NCI-H2081 treated with DMSO at 0.1 percent for 48 hours (cell line): ENCODE results near the gene NOL11.
A peak's percentile ranks its signal among the peaks of the same experiment; 100 is the strongest.
"Not testable (repeated sequence)": the region's sequence is repeated elsewhere in the genome, so short reads cannot be mapped to it uniquely, and the experiment has no call there.

ENCODE experiments used
- DNase-seq: peaks from one replicate; lab custom pipeline; 2025; lab: John Stamatoyannopoulos, UW

Gene NOL11

GRCh38 chr17:67717624-67718324 lies at the start of gene NOL11:
Gene NOL11 (plus strand): TSS chr17:67717936. CDS start chr17:67717948, 12 bp downstream.
- DNase-seq: peak; percentile 99

- peak; percentile 64 for DNase-seq
These were observed 46.2 kb upstream of the NOL11 start for GRCh38 chr17:67671493-67671892.

DNA sequence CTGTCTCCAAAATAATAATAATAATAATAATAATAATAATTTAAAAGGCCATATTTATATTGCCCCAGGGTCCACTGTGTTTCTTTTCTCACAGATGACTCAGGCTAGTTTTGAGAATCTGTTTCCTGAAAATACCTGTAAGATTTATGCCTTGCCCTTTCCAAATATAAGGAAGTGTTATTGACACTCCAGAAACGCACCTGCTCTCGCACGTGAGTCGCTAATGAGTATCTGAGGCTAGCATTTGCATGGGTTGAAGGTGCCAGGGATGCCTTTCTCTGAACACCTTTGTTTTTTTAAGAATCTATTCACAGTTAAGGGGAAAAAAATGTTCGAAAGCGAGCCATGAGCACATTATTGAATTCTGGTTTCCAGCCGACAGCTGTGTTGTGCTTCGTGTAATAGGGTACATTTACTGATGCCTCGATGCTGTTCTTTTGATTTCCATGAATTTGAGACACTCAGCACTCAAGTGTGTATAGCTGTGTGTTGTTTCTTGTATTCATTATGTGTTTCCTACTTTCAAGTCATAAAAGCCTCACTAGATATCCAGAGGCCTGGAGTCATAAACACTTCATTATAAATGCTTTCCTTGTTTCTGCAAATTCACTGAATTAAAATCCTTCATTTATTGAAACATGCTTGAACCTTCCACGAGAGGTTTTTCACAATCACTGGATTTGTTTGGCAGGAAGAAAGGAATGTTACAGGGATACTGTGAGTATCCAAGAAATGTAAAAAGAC lies 45.0 kb upstream of the NOL11 start:
- DNase-seq: peak; percentile 68

DNA sequence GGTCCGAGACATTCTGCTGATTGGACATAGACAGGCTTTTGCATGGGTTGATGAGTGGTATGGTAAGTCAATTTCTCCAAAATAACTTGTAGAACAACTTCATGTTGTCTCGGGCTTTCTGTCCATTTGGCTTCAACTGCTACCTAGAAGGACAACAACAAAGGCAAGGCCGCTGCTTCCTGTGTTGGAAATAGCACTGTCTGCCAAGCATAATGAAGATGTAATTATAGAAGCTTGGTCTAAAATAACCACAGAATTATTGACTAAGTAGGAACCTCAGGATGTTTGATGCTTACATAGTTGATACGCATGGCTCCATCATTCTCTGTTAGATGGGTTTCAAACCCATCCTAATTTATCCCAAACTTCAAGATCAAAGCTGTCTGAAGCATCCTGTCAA lies 42.3 kb upstream of the NOL11 start:
- peak; percentile 53 for DNase-seq

- no peak for DNase-seq
These were observed 41.4 kb upstream of the NOL11 start for GRCh38 chr17:67676305-67676704.

- DNase-seq: no peak
These were observed 39.3 kb upstream of the NOL11 start for GRCh38 chr17:67678414-67678813.

DNA sequence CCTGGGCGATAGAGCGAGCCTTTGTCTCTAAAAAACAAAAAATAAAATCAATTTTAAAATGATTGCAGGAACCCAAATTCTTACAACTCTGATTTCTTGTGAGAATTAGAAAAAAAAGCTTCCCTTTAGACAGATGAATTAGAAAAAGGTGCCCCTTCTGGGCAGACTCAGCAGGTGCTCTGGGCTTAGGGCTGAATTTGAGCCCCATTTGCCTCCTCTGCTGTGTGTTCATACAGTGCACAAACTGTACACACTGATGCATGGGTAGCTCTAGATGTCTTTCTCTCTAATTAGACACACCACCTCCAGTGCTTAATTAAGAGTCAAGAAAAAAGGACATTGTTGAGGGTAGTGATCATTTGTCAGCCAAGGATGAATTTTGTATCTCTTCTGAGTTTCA lies 38.5 kb upstream of the NOL11 start:
- DNase-seq: no peak

GRCh38 chr17:67679721-67680120 lies 38.0 kb upstream of the NOL11 start:
- no peak for DNase-seq

DNA sequence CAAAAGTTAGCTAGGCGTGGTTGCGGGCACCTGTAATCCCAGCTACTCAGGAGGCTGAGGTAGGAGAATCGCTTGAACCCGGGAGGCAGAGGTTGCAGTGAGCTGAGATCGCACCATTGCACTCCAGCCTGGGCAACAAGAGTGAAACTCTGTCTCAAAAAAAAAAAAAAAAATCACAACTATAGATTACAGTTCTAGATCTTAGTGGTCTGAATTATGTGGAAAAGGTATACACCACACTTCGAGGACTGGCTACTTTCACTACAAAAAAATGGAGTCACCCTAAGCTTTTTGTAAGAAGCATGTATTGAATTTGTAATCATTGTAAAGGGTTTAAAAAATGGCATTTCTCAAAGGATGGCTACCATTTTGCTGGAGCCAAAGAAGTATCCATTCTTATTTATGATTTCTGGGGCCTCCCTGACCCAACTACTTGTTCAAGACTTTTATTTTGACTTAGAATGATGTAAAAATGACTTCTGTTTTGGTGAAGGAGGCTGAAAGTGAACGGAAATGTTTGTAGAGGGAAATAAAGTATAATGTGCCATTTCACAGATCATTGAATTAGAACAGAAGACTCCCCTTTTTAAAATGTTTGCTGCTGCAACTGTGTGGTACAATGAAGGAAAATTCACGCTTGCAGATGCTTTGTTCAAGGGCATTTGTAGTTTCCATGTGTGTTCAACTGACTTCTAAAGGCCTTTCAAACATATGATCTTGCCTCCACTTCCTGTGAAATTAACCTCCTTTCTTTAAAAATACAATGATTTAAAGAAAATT lies 37.1 kb upstream of the NOL11 start:
- DNase-seq: peak; percentile 17

DNA sequence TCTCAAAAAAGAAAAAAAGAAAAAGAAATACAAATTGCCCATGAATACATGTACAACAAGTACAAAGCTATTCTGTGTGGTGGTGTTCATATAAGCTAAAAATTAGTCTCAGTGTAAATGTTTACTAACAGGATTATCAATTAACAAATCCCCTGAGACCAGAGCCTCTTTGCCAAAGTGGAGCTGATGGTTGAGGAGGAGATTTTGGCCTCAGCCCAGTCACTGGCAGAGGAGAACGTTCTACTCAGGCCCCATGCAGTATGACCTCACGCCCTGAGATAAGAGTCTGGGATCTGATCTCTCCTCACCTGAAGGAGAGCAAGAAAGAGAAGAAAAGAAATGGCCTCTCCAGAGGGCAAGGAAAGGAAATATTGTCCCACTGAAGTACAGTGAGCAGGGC lies 35.5 kb upstream of the NOL11 start:
- no peak for DNase-seq

DNA sequence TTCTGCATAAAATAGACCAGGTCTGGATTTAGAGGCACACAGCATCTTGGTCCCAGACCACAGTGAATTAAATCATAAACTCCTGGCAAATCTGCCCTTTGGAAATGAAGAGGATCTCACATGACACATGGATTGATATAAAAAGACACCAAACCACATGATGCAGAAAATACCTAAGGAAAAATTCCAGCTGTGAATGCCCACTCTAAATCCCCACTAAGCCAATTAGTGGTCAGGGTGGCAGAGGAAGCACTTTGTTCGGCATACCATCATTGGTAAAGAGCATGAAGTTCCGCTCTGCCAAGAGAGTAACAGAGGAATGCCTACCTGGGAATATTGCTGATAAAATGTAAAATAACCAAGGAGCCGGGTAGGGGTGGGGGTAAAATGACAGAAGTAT lies 32.4 kb upstream of the NOL11 start:
- DNase-seq: no peak

DNA sequence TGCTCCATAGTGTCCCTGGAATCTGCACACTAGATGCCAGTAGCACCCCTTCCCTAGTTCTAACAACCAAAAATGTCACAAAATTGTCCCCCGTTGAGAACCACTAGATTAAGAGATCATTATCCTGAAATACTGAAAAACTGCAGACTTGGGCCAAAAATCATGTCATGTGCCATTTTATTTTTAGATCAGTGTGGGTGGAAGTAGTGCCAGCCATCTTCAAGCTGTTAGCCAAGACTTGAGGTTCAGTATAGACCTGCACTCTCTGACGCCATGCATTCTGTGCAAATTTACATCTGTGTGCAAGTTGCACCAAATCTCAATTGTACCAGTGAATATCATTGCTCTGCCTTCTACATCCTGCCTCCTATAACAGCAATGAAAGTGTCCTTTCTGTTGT lies 31.5 kb upstream of the NOL11 start:
- DNase-seq: no peak

DNA sequence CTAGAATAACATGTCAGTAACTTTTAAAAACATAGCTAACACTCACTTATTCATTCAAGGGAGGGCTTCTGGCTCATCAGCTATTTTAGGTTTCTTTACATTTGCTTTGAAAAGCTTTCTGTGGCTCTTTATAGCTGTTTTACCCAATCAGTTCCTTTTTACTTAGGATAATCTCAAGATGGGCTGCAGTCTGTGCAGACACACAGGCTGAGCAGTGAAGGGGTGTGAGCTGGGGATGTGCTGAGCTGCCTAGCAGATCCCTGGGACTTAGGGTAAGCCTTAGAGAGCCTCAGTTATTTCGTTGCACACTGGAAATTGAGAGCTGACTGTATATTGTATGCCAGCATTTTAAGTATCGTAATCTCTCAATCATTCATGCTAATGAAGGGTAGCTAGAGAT lies 30.2 kb upstream of the NOL11 start:
- no peak for DNase-seq

DNA sequence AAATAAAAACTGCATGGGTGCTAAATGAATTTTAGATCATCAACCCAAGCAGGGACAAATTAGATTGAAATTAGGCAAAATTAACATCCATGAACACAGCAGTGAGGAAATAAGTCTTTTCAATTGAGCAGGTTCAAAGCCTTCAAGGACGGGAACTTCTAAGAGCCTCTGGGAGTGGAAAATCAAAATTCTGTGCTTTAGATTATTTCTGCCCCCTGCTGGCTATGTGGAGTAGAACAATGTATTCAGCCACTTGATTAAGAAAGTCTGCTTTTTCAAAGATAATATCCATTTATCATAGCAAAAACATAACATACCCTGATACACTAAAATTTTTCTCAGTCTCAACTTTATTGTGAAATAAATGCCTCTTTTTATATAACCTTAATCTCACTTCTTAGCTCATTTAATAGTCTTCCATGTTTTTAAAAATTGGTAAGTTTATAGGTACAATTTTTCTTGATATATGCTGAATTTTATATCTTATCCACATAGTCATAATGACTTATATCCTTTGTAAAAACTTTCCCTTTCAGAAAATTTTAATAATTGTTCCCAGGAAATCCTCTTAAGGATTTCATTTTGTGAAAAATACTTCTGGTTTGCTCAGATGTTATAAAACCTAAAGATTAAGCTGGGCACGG lies 28.1 kb upstream of the NOL11 start:
- peak; percentile 55 for DNase-seq

DNA sequence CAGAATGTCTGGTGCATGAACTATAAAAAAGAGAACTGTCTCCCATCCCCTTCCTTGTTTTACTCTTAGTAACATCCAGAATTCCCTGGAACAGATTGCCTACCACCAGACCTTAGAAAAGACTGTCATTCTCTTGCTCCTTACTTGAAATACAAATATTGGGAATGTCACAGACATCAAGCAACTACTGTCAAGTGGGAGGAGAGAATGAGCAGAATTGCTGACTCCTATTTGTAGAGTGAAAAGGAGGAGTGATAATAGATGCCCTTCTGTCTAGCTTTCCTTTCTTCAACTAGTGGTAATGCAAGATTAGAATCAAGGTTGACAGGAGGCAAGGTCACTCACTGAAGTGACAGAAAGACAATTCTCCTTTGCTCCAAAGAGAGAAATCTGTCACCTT lies 23.9 kb upstream of the NOL11 start:
- no peak for DNase-seq

DNA sequence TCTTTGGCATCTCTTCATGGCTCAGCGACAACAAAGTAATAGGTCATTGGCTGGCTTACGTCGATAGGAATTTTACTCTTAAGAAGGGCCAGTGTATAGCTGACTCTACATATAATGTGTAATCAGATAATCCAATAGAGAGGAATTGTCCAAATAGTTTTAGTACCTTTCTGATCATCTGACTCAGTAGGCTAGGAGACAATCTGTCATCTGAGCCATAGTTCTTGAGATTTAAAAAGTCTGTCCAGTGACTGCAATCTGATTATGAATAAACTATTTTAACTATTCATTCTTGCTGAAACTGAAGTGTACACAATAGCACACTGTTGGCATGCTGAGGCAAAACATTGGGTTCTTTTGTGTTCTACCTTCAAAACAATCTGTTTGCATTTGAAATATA lies 21.4 kb upstream of the NOL11 start:
- DNase-seq: no peak

GRCh38 chr17:67696853-67697498 lies 20.8 kb upstream of the NOL11 start:
- DNase-seq: no peak

GRCh38 chr17:67700037-67700724 lies 17.6 kb upstream of the NOL11 start:
- no peak for DNase-seq

- DNase-seq: no peak
These were observed 17.0 kb upstream of the NOL11 start for GRCh38 chr17:67700725-67701119.

DNA sequence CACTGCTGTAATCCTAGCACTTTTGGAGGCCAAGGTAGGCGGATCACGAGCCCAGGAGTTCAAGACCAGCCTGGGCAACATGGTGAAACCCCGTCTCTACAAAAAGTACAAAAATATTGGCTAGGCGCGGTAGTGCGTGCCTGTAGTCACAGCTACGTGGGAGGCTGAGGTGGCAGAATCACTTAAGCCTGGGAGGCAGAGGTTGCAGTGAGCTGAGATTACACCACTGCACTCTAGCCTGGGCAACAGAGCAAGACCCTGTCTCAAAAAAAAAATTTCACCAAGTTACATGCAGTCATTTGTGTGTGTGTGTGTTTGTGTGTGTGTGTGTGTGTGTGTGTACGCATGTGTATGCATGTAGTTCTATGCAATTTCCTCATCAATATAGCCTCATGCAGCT lies 14.9 kb upstream of the NOL11 start:
- not testable (repeated sequence) for DNase-seq

GRCh38 chr17:67707442-67707841 lies 10.3 kb upstream of the NOL11 start:
- no peak for DNase-seq
